SKM-1 treated with dmso at 0.1 percent for 144 hours (cell line): ENCODE measurements around the gene PPP1R12B.
"Not testable (repeated sequence)": the region's sequence is repeated elsewhere in the genome, so short reads cannot be mapped to it uniquely, and the experiment has no call there.

Source experiments
- DNase-seq: peaks from one replicate; lab custom pipeline; 2025; ENCODE audit not compliant: unreplicated experiment; lab: John Stamatoyannopoulos, UW

Gene PPP1R12B

DNA sequence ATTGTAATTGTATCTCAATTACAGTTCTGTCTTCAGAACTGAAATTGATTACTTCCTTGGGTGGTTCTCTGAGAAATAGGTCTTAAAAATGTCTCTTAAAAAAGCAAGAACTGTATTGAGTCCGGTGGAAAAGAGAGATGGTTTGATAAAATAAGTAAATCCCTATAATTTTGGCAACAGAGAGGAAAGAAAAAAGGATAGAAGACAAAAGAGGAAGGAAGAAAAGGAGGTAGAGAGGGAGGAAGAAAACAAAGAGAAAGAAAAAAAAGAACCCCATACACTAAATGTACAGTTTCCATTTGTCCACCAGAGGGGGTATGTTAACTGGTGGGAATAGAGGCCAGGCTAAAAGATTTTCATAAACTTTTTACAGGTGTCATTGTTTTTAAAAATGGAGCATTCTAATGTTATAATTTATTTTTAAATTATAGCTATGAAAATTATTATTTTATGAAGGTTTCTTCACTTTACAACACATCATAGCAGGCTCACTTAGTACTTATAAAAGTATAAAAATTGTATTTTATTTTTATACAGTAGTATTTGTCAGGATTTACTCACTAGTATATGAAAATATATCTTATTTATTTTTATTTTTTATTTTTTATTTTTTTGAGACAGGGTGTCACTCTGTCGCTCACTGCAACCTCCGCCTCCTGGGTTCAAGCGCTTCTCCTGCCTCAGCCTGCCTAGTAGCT, 4.7 kb upstream of the PPP1R12B start:
- peak; percentile 77 for DNase-seq

DNA sequence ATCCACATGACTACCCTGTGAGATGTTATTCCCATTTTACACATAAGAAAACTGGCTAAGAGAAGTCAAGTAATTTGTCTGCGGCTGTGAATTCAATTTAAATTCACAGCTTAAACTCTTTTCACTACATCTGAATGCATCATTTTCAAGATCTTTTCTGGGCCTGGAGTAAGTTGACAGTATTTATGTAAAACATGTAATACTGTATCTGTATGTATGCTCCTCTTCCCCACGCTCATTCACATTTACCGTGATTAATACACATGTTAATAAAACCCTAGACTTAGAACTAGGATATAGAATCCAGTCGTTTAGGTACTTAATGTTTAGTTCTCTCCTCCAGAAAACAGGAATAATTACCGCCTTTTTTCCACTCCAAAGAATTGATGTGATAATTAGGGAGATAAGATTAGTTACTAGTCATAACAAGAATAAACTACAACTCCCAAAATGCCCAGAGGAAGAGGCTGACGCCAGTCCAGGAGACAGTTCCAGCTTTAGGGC, 442 bp upstream of the PPP1R12B start:
- no peak for DNase-seq

- DNase-seq, result peak; percentile 39
These were observed 868 bp downstream of the PPP1R12B start for GRCh38 chr1:202349206-202349928.

GRCh38 chr1:202351725-202352124, 3.2 kb downstream of the PPP1R12B start:
- DNase-seq, result no peak

DNA sequence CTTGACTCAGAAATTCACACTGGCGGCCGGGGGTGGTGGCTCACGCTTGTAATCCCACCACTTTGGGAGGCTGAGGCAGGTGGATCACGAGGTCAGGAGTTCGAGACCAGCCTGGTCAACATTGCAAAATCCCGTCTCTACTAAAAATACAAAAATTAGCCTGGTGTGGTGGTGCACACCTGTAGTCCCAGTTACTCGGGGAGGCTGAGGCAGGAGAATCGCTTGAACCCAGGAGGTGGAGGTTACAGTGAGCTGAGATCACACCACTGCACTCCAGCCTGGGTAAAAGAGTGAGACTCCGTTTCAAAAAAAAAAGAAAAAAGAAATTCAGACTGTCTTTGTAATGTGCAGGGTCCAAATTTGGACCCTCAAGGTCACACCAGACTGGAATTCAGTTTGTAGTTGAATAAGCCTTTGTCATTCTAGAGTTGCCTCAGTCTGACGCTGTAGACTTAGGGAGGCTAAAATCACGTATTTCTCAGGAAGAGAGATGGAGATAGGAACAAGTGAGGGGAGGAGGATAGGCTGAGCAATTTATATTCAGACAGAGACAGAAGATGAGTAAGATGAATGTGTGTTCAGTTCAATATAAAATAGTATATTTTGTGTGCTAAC, 4.2 kb downstream of the PPP1R12B start:
- not testable (repeated sequence) for DNase-seq

GRCh38 chr1:202355944-202356553, 7.5 kb downstream of the PPP1R12B start:
- DNase-seq, result no peak

GRCh38 chr1:202357506-202357905, 9.0 kb downstream of the PPP1R12B start:
- DNase-seq, result no peak

DNA sequence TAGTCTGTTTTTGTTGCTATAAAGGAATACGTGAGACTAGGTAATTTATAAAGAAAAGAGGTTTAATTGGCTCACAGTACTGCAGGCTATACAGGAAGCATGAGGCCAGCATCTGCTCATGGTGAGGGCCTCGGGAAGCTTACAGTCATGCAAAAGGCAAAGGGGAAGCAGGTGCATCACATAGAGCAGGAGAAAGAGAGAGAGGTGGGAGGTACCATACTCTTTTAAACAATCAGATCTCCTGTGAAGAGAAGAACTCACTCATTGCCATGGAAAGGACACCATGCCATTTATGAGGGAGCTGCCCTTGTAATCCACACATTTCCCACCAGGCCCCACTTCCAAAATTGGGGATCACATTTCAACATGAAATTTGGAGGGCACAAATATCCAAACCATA, 12.7 kb downstream of the PPP1R12B start:
- DNase-seq, result no peak

- no peak for DNase-seq
These were observed 13.2 kb downstream of the PPP1R12B start for GRCh38 chr1:202361701-202362100.

DNA sequence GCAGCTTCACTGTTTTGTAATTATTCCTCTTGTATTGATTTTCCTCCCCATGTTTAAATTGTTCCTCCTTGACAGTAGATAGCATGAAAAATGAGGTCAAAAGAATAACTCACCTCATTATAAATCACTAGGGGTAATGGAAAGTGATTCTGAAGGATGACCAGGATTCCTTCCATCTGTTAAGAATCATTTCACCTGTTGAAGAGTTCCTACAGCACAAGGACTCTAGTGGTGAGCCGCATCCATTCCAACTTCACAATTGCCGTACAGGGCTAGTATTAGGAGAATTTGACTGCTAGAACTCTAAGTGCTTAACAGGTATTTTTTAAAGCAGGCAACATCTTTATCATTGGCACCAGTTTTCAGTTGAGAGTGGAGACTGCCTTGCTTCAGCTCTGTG, 13.7 kb downstream of the PPP1R12B start:
- DNase-seq, result no peak

DNA sequence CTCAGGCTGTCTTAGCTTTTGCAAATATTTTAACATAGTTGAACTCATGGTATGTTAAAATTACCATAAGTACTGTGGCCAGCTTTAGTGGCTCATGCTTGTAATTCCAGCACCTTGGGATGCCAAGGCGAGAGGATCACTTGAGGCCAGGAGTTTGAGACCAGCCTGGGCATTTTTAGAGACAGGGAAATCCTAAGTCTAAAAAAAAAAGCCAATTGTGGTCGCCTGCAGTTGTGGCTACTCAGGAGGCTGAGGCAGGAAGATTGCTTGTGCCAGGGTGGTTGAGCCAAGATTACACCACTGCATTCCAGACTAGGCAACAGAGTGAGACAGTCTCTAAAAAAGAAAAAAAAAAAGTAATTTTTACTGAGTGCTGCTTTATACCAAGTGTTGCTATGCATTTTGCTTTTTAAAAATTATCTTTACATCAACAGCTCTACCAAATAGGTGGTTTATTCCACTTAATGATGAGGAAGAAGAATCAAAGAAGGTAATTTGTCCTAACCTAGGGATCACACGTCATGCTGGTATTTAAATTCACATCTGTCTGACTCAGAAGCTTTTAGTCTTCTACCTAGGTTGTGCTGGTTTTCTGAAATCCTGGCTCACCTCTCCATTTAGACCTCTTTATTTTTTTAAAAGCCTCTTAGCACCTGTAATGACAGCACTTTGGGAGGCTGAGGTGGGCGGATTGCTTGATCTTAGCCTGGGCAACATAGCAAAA, 16.8 kb downstream of the PPP1R12B start:
- no peak for DNase-seq

- DNase-seq, result no peak
These were observed 18.8 kb downstream of the PPP1R12B start for GRCh38 chr1:202367271-202367670.

- DNase-seq, result not testable (repeated sequence)
These were observed 22.4 kb downstream of the PPP1R12B start for GRCh38 chr1:202370906-202371305.

GRCh38 chr1:202374099-202374498, 25.6 kb downstream of the PPP1R12B start:
- no peak for DNase-seq

GRCh38 chr1:202375175-202375574, 26.7 kb downstream of the PPP1R12B start:
- not testable (repeated sequence) for DNase-seq

GRCh38 chr1:202376247-202376646, 27.7 kb downstream of the PPP1R12B start:
- DNase-seq, result peak; percentile 26

DNA sequence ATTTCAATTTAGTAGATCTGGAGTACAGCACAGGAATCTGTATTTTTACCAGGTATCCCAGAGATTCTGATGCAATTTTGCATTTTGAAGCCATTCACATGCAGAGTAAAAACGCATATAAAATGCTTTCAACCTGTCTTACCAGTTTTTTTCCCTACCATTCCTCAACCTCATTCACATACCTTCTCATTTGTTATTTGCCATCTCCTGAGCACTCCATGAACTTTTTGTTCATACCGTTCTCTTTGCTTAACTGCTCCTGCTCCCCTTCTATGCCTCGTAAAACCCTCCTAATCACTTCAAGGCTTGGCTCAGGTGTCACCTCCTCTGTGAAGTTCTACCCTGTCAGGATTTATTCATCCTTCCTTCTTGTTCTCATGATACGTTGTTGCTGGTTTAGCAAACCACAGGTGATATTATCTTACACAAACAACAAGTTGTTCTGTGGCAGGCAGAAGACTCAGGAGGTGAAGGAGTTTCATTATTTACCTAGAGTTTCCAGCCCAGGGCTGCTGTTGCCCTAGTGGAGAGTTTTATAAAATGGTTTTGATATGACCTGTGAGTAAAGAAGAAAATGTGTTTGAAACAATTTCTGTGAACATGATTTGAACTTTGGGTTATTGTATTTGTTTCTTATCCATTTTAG, 31.5 kb downstream of the PPP1R12B start:
- not testable (repeated sequence) for DNase-seq

GRCh38 chr1:202380535-202380934, 32.0 kb downstream of the PPP1R12B start:
- not testable (repeated sequence) for DNase-seq

GRCh38 chr1:202381867-202382266, 33.4 kb downstream of the PPP1R12B start:
- DNase-seq, result not testable (repeated sequence)

GRCh38 chr1:202395831-202396230, 47.3 kb downstream of the PPP1R12B start:
- DNase-seq, result not testable (repeated sequence)
